Activated T-helper 1 cell treated with anti-CD3 and anti-CD28 coated beads, Interleukin-12 subunit alpha, Interleukin-12 subunit beta, Interleukin-2, Interleukin-4 antibody, amounts not matched to agents 30 ng/mL and 10 ng/mL and 1 ng/mL, durations not matched to agents 14 hours and 24 hours and 36 hours (primary cell): ENCODE measurements around the gene FARP1. TPM values are rescaled to one million over a fixed set of nuclear protein-coding genes. Genes with fewer than 3 reads are reported as not detected.
"Not testable (repeated sequence)": the region's sequence is repeated elsewhere in the genome, so short reads cannot be mapped to it uniquely, and the experiment has no call there.

Experiments
- DNase-seq: peaks from one replicate; pipeline ENCODE4 v3.0.0; 2021; ENCODE audit warnings: low spot score
- H3K27ac Mint-ChIP-seq: one replicate; pipeline ENCODE4 v1.8.0; 2021; ENCODE audit warnings: mild to moderate bottlenecking, mixed read lengths
- H3K27me3 Mint-ChIP-seq: one replicate; pipeline ENCODE4 v1.8.0; 2022; ENCODE audit warnings: mild to moderate bottlenecking, moderate library complexity, mixed read lengths; ENCODE audit not compliant: insufficient read depth
- H3K36me3 Mint-ChIP-seq: one replicate; pipeline ENCODE4 v1.8.0; 2021; ENCODE audit warnings: low read depth, mixed read lengths
- H3K4me1 Mint-ChIP-seq: one replicate; pipeline ENCODE4 v1.8.0; 2021; ENCODE audit warnings: low read depth, mixed read lengths
- H3K4me3 Mint-ChIP-seq: one replicate; pipeline ENCODE4 v1.8.0; 2021; ENCODE audit warnings: mild to moderate bottlenecking, moderate library complexity, mixed read lengths
- H3K9me3 Mint-ChIP-seq: one replicate; pipeline ENCODE4 v1.8.0; 2021; ENCODE audit warnings: mixed read lengths
- intact Hi-C: fragments of 100-400 bp; cut with micrococcal nuclease; formaldehyde crosslinking; loops from one replicate; pipeline ENCODE4 v1.15.1; 2024
- total RNA-seq: library from RNA; stranded (reverse); gene quantifications from 2 replicates; pipeline ENCODE4 v1.2.3, GENCODE V29; 2022

FARP1 gene
- total RNA-seq, 1 donor from 2014 or later, result 0.34 TPM

- DNase-seq, result no peak
- intact Hi-C loops, result no loop called here
- H3K27ac Mint-ChIP-seq, result no peak overlapping the region
- H3K27me3 Mint-ChIP-seq, result peaks cover 2% of the 10 kb centered on the region
- H3K36me3 Mint-ChIP-seq, result no peaks in the 10 kb centered on the region
- no peaks in the 10 kb centered on the region for H3K9me3 Mint-ChIP-seq
- H3K4me3 Mint-ChIP-seq, result no peak overlapping the region
- H3K4me1 Mint-ChIP-seq, result no peaks in the 10 kb centered on the region
These were observed 111.6 kb downstream of the FARP1 start for GRCh38 chr13:98254513-98254912.

- H3K9me3 Mint-ChIP-seq, result no peaks in the 10 kb centered on the region
- H3K36me3 Mint-ChIP-seq, result no peaks in the 10 kb centered on the region
- H3K27ac Mint-ChIP-seq, result no peak overlapping the region
- no peak overlapping the region for H3K4me3 Mint-ChIP-seq
- no peaks in the 10 kb centered on the region for H3K27me3 Mint-ChIP-seq
- no peak for DNase-seq
- intact Hi-C loops, result no loop called here
- no peaks in the 10 kb centered on the region for H3K4me1 Mint-ChIP-seq
These were observed 115.3 kb downstream of the FARP1 start for GRCh38 chr13:98258226-98258625.

GRCh38 chr13:98260357-98261164 is 117.7 kb downstream of the FARP1 start:
- no peak overlapping the region for H3K4me3 Mint-ChIP-seq
- no peak for DNase-seq
- no peaks in the 10 kb centered on the region for H3K4me1 Mint-ChIP-seq
- H3K27ac Mint-ChIP-seq, result no peak overlapping the region
- H3K36me3 Mint-ChIP-seq, result no peaks in the 10 kb centered on the region
- no peaks in the 10 kb centered on the region for H3K9me3 Mint-ChIP-seq
- no peaks in the 10 kb centered on the region for H3K27me3 Mint-ChIP-seq
- intact Hi-C loops, result no loop called here

- Mint-ChIP-seq H3K4me3 (no peak overlapping the region), H3K4me1 (no peaks in the 10 kb centered on the region), H3K36me3 (no peaks in the 10 kb centered on the region), H3K27me3 (no peaks in the 10 kb centered on the region), H3K9me3 (no peaks in the 10 kb centered on the region), H3K27ac (no peak overlapping the region)
- no peak for DNase-seq
- intact Hi-C loops, result no loop called here
These were observed 118.3 kb downstream of the FARP1 start for GRCh38 chr13:98261165-98261702.

- Mint-ChIP-seq H3K36me3 (no peaks in the 10 kb centered on the region), H3K4me3 (no peak overlapping the region), H3K27me3 (no peaks in the 10 kb centered on the region), H3K27ac (no peak overlapping the region), H3K9me3 (no peaks in the 10 kb centered on the region), H3K4me1 (no peaks in the 10 kb centered on the region)
- intact Hi-C loops, result no loop called here
- DNase-seq, result no peak
These were observed 119.4 kb downstream of the FARP1 start for GRCh38 chr13:98262292-98262691.

- Mint-ChIP-seq H3K27ac (no peak overlapping the region), H3K4me3 (no peak overlapping the region), H3K36me3 (no peaks in the 10 kb centered on the region), H3K27me3 (no peaks in the 10 kb centered on the region), H3K9me3 (no peaks in the 10 kb centered on the region), H3K4me1 (no peaks in the 10 kb centered on the region)
- DNase-seq, result no peak
- intact Hi-C loops, result no loop called here
These were observed 120.9 kb downstream of the FARP1 start for GRCh38 chr13:98263841-98264240.

- H3K27ac Mint-ChIP-seq, result no peak overlapping the region
These were observed 122.0 kb downstream of the FARP1 start for GRCh38 chr13:98264877-98265276.

GRCh38 chr13:98265692-98266551 is 123.0 kb downstream of the FARP1 start:
- DNase-seq, result no peak
- Mint-ChIP-seq H3K4me1 (no peaks in the 10 kb centered on the region), H3K27me3 (no peaks in the 10 kb centered on the region), H3K9me3 (no peaks in the 10 kb centered on the region), H3K36me3 (no peaks in the 10 kb centered on the region), H3K4me3 (no peak overlapping the region), H3K27ac (no peak overlapping the region)
- intact Hi-C loops, result no loop called here

More at GRCh38 chr13:98264877-98265276, 122.0 kb downstream of the FARP1 start:
- intact Hi-C loops, result no loop called here
- Mint-ChIP-seq H3K27me3 (no peaks in the 10 kb centered on the region), H3K9me3 (no peaks in the 10 kb centered on the region), H3K4me1 (no peaks in the 10 kb centered on the region), H3K36me3 (no peaks in the 10 kb centered on the region), H3K4me3 (no peak overlapping the region)
- DNase-seq, result no peak

GRCh38 chr13:98267080-98267912 is 124.4 kb downstream of the FARP1 start:
- no peak for DNase-seq
- H3K4me3 Mint-ChIP-seq, result no peak overlapping the region
- H3K36me3 Mint-ChIP-seq, result no peaks in the 10 kb centered on the region
- intact Hi-C loops, result no loop called here
- H3K4me1 Mint-ChIP-seq, result no peaks in the 10 kb centered on the region
- H3K9me3 Mint-ChIP-seq, result no peaks in the 10 kb centered on the region
- H3K27me3 Mint-ChIP-seq, result no peaks in the 10 kb centered on the region
- H3K27ac Mint-ChIP-seq, result no peak overlapping the region

GRCh38 chr13:98269386-98269785 is 126.5 kb downstream of the FARP1 start:
- H3K36me3 Mint-ChIP-seq, result no peaks in the 10 kb centered on the region
- H3K27me3 Mint-ChIP-seq, result no peaks in the 10 kb centered on the region
- H3K4me1 Mint-ChIP-seq, result no peaks in the 10 kb centered on the region
- no peaks in the 10 kb centered on the region for H3K9me3 Mint-ChIP-seq
- intact Hi-C loops, result no loop called here
- DNase-seq, result no peak
- H3K4me3 Mint-ChIP-seq, result no peak overlapping the region
- H3K27ac Mint-ChIP-seq, result no peak overlapping the region

- peaks cover 1% of the 10 kb centered on the region for H3K27me3 Mint-ChIP-seq
- no peak for DNase-seq
- no peaks in the 10 kb centered on the region for H3K4me1 Mint-ChIP-seq
- intact Hi-C loops, result no loop called here
- no peaks in the 10 kb centered on the region for H3K36me3 Mint-ChIP-seq
- no peak overlapping the region for H3K4me3 Mint-ChIP-seq
- H3K27ac Mint-ChIP-seq, result no peak overlapping the region
- no peaks in the 10 kb centered on the region for H3K9me3 Mint-ChIP-seq
These were observed 127.9 kb downstream of the FARP1 start for GRCh38 chr13:98270819-98271218.

GRCh38 chr13:98271646-98272045 is 128.8 kb downstream of the FARP1 start:
- H3K4me1 Mint-ChIP-seq, H3K27ac Mint-ChIP-seq, H3K27me3 Mint-ChIP-seq, intact Hi-C loops, H3K4me3 Mint-ChIP-seq, H3K36me3 Mint-ChIP-seq, H3K9me3 Mint-ChIP-seq, DNase-seq: not testable (repeated sequence)
